Right lung (tissue), 5 donors: ENCODE results near the gene NEO1. TPM values are rescaled to one million over a fixed set of nuclear protein-coding genes. Genes with fewer than 3 reads are reported as not detected.

Source experiments
- DNase-seq, 2 donors: peaks; one replicate each; pipeline ENCODE4 v3.0.0-alpha.2; 2013
- polyA plus RNA-seq, 5 donors: library from polyadenylated mRNA; unstranded; fragments of 120-200 nt; gene quantifications; one replicate each; pipeline versions ENCODE4 v1.2.1 to v1.2.3, GENCODE V29; 2013; ENCODE audit warnings: inconsistent platforms in 1 of 5, low replicate concordance in 1 of 5; ENCODE audit not compliant: insufficient read length in 5 of 5, insufficient read depth in 1 of 5

Gene NEO1
- polyA plus RNA-seq, 5 donors = 88.3 to 114 (median 111) TPM

DNA sequence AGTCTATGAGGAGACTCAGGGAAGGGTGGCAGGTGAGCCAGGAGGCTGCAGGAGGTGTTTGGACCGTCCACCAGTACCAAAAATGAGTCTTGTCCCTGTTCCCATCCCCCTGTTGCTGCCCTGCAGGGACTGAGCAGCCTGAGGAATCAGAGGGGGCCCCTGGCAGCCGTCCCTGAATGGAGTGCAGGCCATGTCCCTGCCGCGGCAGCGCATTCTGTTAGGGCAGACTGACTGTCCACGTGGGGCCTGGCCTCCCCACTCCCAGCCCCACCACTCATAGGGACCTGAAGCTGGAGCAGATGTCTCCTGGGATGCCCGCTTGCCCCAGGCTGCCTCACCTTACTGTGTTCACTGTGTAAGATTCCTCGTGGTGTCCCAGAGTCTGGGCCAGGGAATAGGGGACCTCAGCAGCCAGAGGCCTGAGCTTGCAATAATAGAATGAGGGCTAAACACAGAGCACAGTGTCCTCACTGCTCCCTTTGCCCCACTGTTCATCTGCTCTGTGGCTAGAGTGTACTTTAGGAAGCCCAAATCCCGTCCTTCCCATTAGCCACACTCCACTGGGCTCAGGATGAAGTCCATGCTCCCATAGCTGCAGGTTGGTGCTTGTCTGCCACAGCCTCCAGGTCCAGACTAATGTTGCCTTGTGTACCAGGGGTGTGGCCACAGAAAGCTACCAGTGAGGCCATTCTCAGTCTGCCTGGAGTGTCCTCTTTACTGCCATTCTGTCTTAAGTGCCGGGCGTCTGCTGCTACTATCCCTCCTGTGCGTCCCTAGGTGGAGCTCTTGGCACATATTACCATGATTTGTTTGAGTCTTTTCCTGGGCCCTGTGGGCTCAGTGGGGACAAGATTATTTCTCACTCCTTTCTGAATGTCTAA is 253.3 kb downstream of the NEO1 start:
- DNase-seq = peak; percentile 13 to 18

GRCh38 chr15:73308305-73308704 is 256.0 kb downstream of the NEO1 start:
- DNase-seq = no peak

- DNase-seq = no peak
Measured at GRCh38 chr15:73313861-73314260, 261.6 kb downstream of the NEO1 start.

- DNase-seq = no peak
Measured at GRCh38 chr15:73317651-73318462, 265.6 kb downstream of the NEO1 start.

- DNase-seq = no peak
Measured at GRCh38 chr15:73318463-73319351, 266.4 kb downstream of the NEO1 start.

DNA sequence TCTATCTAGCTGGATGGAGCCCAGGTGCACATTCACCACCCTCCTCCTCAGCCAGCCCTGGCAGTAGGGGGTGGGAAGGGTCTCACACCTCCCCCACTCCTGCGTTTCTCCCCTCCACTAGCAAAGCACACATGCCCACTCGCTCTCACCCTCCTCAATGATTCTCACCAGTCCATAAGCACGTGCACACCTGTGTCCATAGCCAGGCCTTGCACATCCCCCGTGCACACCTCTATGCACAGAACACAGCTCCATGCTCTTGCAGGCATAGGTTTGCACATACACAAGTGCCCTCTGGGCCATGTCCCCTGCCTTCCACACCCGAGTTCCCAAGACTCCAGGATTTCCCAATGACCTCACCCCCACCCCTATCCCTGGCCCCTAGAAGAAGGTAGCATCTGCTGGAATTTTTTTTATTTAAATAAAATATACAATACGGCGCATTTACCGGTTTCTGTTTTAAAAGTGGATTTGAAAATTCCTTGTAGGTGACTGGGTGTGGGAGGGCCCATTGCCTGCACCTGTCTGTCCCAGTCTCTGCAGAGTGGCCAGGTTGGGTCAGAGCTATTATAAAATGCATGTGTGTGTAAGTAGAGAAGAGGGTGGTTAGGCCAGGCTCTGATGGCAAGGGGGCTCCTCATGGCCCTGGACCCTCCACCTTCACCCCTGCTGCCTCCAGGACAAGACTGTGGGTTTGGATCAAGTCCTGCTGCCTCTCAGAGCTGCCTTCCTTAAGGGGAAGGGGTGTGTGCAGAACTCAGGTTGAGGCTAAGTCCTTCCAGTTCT is 267.4 kb downstream of the NEO1 start:
- no peak for DNase-seq

GRCh38 chr15:73320619-73321180 is 268.4 kb downstream of the NEO1 start:
- no peak for DNase-seq

DNA sequence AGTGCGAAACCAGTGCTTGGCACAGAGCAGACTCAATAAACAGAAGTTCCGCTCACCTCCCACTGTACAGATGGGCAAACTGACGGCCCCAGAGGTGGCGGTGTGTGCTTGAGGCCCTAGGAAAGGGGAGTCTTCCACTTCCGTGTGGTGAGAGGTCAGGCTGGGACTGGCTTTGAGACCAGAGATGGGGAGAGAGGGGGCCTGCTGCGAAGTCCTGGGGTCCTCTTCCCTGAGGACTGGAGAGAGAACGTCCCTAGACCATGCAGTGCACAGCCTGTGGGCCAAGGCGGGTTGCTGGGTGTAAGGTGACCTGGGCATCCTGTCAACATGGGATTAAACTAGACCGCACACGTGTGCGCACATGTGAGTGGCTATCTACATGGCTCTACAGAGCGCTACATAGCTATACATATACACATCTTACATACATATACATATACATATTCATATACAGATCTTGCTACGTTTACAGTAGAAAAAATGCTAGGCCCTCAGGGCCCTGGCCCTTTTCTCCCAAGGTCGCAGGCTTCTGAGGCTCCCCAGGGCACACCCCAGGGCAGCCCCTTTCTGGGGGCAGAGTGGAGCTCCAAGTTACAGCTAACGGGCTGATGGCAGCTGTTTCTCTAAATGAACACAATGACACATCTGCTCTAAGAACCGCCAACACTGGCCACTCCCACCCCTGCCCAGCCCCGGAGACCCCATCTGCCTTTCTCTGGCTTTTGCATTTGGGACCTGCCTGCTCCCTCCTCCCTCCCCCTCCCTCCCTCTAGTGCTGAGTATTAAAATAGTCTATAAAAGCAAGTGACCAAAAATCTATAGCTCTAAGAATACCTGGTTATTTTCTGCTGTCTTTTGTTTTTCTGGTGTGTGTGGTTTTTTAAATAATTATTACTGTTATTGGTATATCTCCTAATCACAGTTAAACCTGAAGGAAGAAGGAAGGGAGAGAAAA is 269.5 kb downstream of the NEO1 start:
- DNase-seq = no peak

GRCh38 chr15:73322665-73323373 is 270.6 kb downstream of the NEO1 start:
- DNase-seq = no peak

- no peak for DNase-seq
Measured at GRCh38 chr15:73323374-73323955, 271.2 kb downstream of the NEO1 start.

GRCh38 chr15:73323956-73324355 is 271.7 kb downstream of the NEO1 start:
- no peak for DNase-seq

- DNase-seq = no peak
Measured at GRCh38 chr15:73324496-73325170, 272.4 kb downstream of the NEO1 start.

DNA sequence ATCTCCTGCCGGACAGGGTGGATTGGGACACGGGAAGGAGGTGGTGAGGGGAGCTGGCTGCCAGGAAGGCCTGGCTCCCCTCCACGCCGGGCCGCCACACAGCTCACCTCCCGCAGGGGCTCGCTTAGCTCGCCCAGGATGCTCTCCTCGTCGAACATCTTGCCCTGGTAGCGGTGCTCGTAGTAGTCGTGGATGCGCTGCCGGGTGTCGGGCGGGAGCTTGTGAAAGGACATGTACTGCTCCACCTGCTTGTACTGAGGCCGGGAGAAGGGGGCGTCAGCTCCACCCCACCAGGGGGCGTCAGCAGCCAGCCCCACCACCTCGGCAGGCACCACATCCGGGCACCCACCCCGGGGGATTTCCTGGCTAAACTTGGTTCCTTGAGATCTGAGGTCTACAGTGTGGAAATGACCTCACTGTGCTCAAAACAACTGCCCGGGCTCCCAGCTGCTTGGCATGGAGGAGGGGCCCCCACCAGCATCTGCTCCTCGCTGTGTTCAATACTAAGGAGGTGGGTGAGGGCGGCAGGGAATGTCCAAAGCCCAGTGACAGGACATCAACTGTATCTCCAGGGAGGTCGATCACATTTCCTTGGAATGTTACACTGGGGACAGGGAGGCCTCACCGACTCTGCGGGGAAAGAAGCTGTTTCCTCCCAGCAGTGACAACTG is 273.1 kb downstream of the NEO1 start:
- DNase-seq = no peak

GRCh38 chr15:73326157-73326556 is 273.9 kb downstream of the NEO1 start:
- DNase-seq = no peak

- no peak for DNase-seq
Measured at GRCh38 chr15:73328149-73328820, 276.0 kb downstream of the NEO1 start.

- DNase-seq = no peak
Measured at GRCh38 chr15:73328981-73329380, 276.7 kb downstream of the NEO1 start.
